ENCODE results near the gene MGAT4B. TPM values are rescaled to one million over a fixed set of nuclear protein-coding genes. Genes with fewer than 3 reads are reported as not detected.
A peak's percentile ranks its signal among the peaks of the same experiment; 100 is the strongest.

MGAT4B gene
- total RNA-seq, 1 experiment from 2014 or later: 337 TPM

- intact Hi-C loops (cut with micrococcal nuclease; ENCODE audit: unreplicated experiment): no loop called here
These were observed 6.4 kb upstream of the MGAT4B start for GRCh38 chr5:179812997-179813607.

DNA sequence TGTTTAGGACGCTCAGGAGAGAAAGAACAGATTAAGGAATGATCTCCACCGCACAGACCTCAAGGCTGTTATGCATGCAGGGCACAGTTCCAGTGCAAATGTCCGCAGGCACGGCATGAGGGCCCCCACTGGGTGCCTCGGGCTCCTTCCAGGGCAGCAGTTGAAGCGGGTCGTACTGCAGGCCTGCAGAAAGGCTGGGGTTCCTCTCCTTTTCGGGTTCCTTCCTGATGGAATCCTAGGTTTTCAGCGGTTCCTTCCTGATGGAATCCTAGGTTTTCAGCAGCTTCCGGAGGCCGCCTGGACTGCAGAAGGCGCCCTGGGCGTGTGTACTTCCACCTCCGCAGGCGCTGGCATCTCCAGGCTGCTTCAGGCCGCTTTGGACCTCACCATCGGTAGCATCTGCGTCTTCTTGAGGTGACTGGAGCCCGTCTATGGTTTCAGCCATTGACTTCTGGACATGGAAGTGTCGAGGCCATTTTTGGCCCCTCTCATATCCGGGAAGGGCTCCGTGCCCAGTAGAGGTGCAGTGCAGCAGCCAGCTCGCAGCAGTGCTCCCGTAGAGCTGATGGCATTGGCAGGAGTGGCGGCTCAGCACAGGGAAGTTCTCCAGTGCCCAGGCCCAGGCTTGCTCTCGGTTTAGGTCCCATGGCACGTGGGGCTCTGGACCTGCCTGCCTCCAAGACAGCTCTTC, 5.6 kb upstream of the MGAT4B start:
- H3K4me2 ChIP-seq: no peak overlapping the region
- peaks cover 14% of the 10 kb centered on the region; the same call in 1 of the 2 replicates for H3K4me1 ChIP-seq (replicated peaks; ENCODE audit: insufficient read depth)
- H3K9me2 ChIP-seq (ENCODE audit: insufficient read depth): no peaks in the 10 kb centered on the region
- no TSS peak for BruUV-seq (replicated peaks)
- H3K79me2 ChIP-seq (ENCODE audit: low read depth): peaks cover 10% of the 10 kb centered on the region; the same call in 1 of the 2 replicates
- no peak overlapping the region for H3K27ac ChIP-seq
- no peak overlapping the region for H2AFZ ChIP-seq
- intact Hi-C loops (cut with micrococcal nuclease; ENCODE audit: unreplicated experiment): no loop called here
- H3K9me3 ChIP-seq (ENCODE audit: insufficient read depth, low read depth): no peaks in the 10 kb centered on the region; the same call in 1 of the 2 replicates
- H3K27me3 ChIP-seq (ENCODE audit: insufficient read depth, low read depth): no peaks in the 10 kb centered on the region
- H4K20me1 ChIP-seq (ENCODE audit: insufficient read depth): no peaks in the 10 kb centered on the region
- no peak for DNase-seq
- ChIA-PET CTCF (no interaction called here), POLR2A (ENCODE audit: unreplicated experiment) (no interaction called here)
- peaks cover 28% of the 10 kb centered on the region; the same call in 1 of the 2 replicates for H3F3A ChIP-seq (ENCODE audit: insufficient read depth, low read depth)
- TF ChIP-seq CTCF (conservative IDR thresholded peaks at IDR 0.05): no peak
- TF ChIP-seq EZH2 (IDR thresholded peaks at IDR 0.05; ENCODE audit: low read depth): no peak
- H3K36me3 ChIP-seq (ENCODE audit: low read depth): no peaks in the 10 kb centered on the region; the same call in 1 of the 2 replicates
- no peak overlapping the region for H3K4me3 ChIP-seq

More at GRCh38 chr5:179812997-179813607, 6.4 kb upstream of the MGAT4B start:
- Histone ChIP-seq H2AFZ (no peak overlapping the region), H3K9me2 (ENCODE audit: insufficient read depth) (no peaks in the 10 kb centered on the region), H4K20me1 (ENCODE audit: insufficient read depth) (no peaks in the 10 kb centered on the region), H3K79me2 (ENCODE audit: low read depth) (peaks cover 3% of the 10 kb centered on the region; the same call in 1 of the 2 replicates), H3K4me3 (no peak overlapping the region), H3K4me1 (replicated peaks; ENCODE audit: insufficient read depth) (peaks cover 14% of the 10 kb centered on the region), H3K27ac (no peak overlapping the region), H3K4me2 (no peak overlapping the region), H3K36me3 (ENCODE audit: low read depth) (no peaks in the 10 kb centered on the region; the same call in 1 of the 2 replicates), H3K27me3 (ENCODE audit: insufficient read depth, low read depth) (no peaks in the 10 kb centered on the region), H3F3A (ENCODE audit: insufficient read depth, low read depth) (peaks cover 26% of the 10 kb centered on the region; the same call in 1 of the 2 replicates), H3K9me3 (ENCODE audit: insufficient read depth, low read depth) (no peaks in the 10 kb centered on the region; the same call in 1 of the 2 replicates)
- no peak for DNase-seq
- BruUV-seq (replicated peaks): no TSS peak
- no peak for TF ChIP-seq EZH2 (IDR thresholded peaks at IDR 0.05; ENCODE audit: low read depth)
- no peak for TF ChIP-seq CTCF (conservative IDR thresholded peaks at IDR 0.05)
- CTCF ChIA-PET: no interaction called here
- POLR2A ChIA-PET (ENCODE audit: unreplicated experiment): interaction anchor here (0.6 kb wide), 1 partner anchor 25 kb away, joined by 8 read pairs; no protein-coding TSS in a partner anchor

DNA sequence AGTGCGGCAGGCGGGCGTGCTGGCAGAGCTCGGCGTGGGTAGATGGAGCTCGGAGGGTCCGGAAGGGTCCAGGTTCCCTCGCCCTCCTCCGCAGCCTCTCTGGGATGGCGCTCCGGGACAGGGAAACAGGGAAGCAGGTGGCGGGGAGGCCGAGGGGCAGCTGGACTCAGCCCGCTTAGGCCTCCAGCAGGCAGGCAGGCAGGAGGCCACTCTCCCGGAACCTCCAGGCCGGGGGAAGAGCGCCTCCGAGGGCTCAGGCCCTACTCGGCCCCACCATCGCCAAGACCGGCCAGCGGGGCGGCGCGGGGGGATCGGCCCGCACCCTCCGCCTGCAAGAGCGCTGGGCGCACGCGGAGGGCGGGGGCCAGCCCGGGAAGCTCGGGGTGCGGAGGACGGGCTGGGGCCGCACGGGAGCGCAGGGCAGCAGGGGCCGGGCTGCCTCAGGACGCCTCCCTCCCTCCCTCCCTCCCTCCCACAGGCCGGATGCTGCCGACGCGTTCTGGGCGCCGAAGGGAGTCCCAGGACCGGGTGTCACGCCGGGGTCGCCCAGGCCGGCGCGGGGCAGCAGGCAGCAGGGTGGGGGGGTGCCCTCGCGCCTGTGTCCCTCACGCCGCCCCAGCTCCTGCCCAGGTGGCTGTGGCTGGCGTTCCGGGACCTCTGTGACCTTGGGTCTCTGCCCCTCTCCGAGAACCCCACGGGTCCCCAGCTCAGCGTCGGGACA, 977 bp downstream of the MGAT4B start:
- no peak for TF ChIP-seq CTCF (conservative IDR thresholded peaks at IDR 0.05)
- TF ChIP-seq EZH2 (IDR thresholded peaks at IDR 0.05; ENCODE audit: low read depth): no peak
- POLR2A ChIA-PET (ENCODE audit: unreplicated experiment): interaction anchor here (0.6 to 0.7 kb wide), 2 partner anchors 13 to 246 kb away, joined by 3 to 15 read pairs; no protein-coding TSS in a partner anchor
- Histone ChIP-seq H3K9me3 (ENCODE audit: insufficient read depth, low read depth) (no peaks in the 10 kb centered on the region), H3F3A (ENCODE audit: insufficient read depth, low read depth) (peaks cover 32% of the 10 kb centered on the region), H3K4me2 (peak overlapping the region; percentile 97), H3K4me3 (peak overlapping the region; percentile 98), H3K4me1 (replicated peaks; ENCODE audit: insufficient read depth) (peaks cover 40% of the 10 kb centered on the region), H3K36me3 (ENCODE audit: low read depth) (no peaks in the 10 kb centered on the region; the same call in 1 of the 2 replicates), H2AFZ (peak overlapping the region; percentile 48; the same call in 1 of the 2 replicates), H3K27me3 (ENCODE audit: insufficient read depth, low read depth) (no peaks in the 10 kb centered on the region), H3K27ac (0 out of 2 replicates have a peak overlapping the region, but pooled peaks have one; percentile 29), H4K20me1 (ENCODE audit: insufficient read depth) (peaks cover 37% of the 10 kb centered on the region), H3K9me2 (ENCODE audit: insufficient read depth) (no peaks in the 10 kb centered on the region), H3K79me2 (ENCODE audit: low read depth) (peaks cover 54% of the 10 kb centered on the region)
- intact Hi-C loops (cut with micrococcal nuclease; ENCODE audit: unreplicated experiment): loop anchor here (1.0 to 10.0 kb wide), 3 partner anchors 9 to 99 kb away; partner anchors contain the start of gene TBC1D9B
- CTCF ChIA-PET: no interaction called here
- BruUV-seq (replicated peaks): no TSS peak
- DNase-seq: peak in 1 of 2 experiments; percentile 41
